ENCODE measurements around the gene HSPB7.
"Not testable (repeated sequence)": the region's sequence is repeated elsewhere in the genome, so short reads cannot be mapped to it uniquely, and the experiment has no call there.

GRCh38 chr1:16058394-16059120, 40.7 kb upstream of the HSPB7 start:
- TF ChIP-seq CTCF (conservative IDR thresholded peaks at IDR 0.05; ENCODE audit: low read depth in 2 of 2); EZH2phosphoT487 (IDR thresholded peaks at IDR 0.05; ENCODE audit: unreplicated experiment): not testable (repeated sequence)
